ENCODE measurements around the gene ZNF138.
"Not testable (repeated sequence)": the region's sequence is repeated elsewhere in the genome, so short reads cannot be mapped to it uniquely, and the experiment has no call there.

ZNF138 gene

GRCh38 chr7:64794171-64794844 is at the start of gene ZNF138:
TSS of gene ZNF138 (plus strand) at chr7:64794428. CDS start at chr7:64794569, 141 bp downstream.
- peak; percentile 93 for DNase-seq

- no peak for DNase-seq
Observed at GRCh38 chr7:64744680-64745079, 49.5 kb upstream of the ZNF138 start.

- no peak for DNase-seq
Observed at GRCh38 chr7:64747802-64748201, 46.4 kb upstream of the ZNF138 start.

GRCh38 chr7:64753032-64753431 is 41.2 kb upstream of the ZNF138 start:
- no peak for DNase-seq

DNA sequence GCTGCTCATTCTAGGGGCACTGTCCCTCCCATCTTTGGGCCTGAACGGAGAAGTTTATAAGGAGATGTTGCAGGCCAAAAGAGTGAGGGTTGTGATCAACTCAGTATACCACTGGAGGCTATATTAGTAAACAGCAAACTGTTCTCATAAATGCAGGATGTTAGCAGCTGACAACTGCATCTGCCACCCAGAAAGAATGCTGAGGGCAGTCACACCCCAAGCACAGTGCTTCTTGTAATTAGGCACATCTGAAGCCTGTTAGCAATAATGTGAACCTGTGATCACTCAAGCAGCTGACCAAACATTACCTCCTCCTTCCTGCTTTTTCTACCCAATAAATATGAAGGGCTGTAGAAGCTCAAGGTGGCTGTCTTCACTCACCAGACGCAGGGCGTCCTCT is 38.4 kb upstream of the ZNF138 start:
- no peak for DNase-seq

- DNase-seq = no peak
Observed at GRCh38 chr7:64758151-64758550, 36.1 kb upstream of the ZNF138 start.

DNA sequence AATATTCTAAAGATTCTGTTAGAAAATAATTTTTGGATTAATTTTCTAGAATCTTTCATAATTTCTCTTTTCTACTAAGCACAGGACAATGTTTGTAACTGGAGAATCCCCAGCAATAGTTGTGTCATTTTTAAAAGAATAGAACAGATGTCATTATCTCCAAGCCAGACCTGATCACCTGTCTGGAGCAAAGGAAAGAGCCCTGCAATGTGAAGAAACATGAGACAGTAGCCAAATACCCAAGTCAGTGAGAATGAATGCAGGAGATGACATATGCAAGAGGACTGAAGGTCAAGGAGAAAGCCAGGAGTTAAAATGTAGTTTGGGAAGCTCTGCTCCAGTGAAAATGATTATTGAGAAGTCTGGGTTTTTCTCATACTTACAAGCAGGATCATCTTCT is 25.4 kb upstream of the ZNF138 start:
- no peak for DNase-seq

DNA sequence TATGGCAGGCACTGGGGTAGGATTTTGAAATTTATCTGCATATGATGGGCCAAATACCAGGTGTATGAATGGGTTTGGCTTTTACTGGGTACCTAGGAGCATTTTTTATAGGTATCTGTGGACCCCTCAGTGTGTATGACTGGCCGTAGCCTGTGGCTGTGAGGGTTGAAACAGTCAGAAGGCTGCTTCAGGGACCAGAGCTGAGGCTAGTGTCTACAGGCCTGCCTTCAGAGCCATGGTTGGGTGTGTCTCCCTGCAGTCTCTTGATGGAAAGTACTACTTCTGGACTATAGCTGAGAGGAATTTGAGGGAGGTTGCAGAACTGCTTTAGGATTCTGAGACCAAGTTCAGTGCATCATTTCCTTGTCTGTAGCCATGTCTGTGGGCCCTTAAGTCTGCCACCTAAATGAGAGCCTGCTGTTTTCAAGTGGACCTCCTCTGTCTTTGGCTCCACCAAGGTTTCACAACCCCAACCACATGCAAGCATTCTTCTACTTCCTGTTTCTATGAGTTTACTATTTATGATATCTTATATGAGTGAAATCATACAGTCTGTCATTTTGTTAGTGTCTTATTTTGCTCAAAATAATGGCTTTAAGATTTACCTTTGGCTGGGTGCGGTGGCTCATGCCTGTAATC is 19.9 kb upstream of the ZNF138 start:
- DNase-seq = no peak

DNA sequence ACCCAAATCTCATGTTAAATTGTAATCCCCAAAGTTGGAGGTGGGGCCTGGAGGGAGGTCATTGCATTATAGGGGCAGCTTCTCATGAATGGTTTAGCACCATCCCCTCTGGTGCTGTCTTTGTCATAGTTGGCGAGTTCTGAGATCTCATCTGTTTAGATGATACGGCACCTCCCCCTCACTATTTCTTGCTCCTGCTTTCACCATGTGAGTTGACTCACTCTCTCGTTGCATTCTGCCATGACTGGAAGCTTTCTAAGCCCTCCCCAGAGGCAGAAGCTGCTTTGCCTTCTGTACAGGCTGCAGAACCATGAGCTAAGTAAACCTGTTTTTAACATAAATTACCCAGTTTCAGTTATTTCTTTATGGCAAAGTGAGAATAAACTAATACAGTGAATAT is 18.9 kb upstream of the ZNF138 start:
- no peak for DNase-seq

DNA sequence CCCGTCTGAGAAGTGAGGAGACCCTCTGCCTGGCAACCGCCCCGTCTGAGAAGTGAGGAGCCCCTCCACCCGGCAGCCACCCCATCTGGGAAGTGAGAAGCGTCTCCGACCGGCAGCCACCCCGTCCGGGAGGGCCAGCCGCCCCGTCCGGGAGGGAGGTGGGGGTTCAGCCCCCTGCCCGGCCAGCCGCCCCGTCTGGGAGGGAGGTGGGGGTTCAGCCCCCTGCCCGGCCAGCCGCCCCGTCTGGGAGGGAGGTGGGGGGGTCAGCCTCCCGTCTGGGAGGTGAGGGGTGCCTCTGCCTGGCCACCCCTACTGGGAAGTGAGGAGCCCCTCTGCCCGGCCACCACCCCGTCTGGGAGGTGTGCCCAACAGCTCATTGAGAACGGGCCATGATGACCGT is 9.4 kb upstream of the ZNF138 start:
- not testable (repeated sequence) for DNase-seq

- no peak for DNase-seq
Observed at GRCh38 chr7:64787295-64787694, 6.9 kb upstream of the ZNF138 start.

DNA sequence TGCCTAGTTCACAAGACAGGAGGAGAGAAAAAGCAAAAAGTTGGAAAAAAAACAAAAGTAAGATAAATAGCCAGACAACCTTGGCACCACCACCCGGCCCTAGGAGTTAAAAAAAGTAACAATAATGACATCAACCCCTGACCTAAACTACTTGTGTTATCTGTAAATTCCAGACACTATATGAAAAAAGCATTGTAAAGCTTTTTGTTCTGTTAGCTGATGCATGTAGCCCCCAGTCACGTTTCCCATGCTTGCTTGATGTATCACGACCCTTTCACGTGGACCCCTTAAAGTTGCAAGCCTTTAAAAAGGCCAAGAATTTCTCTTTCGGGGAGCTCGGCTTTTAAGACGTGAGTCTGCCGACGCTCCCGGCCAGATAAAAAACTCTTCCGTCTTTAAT is 5.0 kb upstream of the ZNF138 start:
- DNase-seq = not testable (repeated sequence)

GRCh38 chr7:64793106-64793755 is 997 bp upstream of the ZNF138 start:
- no peak for DNase-seq

DNA sequence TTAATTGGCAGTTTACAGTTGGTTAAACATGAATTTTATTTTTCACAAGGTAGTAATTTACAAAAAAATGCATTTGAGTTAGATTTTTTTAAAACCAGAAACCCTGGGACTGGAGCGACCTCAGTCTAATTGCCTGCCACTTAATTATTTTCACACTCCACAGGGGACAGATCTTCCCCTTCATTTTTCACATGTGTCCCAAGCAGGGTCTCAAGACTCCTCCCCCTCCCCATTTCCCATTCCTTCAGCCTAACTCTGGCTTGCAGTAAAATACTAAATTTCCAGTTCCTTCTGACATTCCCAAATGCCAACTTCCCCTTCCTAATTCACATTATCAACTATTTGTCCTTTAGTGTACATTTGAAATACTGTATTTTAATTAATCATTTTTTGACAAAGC is 948 bp downstream of the ZNF138 start:
- no peak for DNase-seq

DNA sequence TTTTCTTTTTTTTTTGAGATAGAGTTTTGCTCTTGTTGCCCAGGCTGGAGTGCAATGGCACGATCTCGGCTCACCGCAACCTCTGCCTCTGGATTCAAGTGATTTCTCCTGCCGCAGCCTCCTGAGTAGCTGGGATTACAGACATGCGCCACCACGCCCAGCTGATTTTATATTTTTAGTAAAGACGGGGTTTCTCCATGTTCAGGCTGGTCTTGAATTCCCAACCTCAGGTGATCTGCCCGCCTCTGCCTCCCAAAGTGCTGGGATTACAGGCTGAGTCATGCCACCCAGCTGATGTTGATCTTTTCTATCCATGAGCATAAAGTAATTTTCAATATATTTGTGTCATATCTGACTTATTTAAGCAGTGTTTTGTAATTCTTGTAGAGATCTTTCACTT is 4.9 kb downstream of the ZNF138 start:
- DNase-seq = not testable (repeated sequence)

DNA sequence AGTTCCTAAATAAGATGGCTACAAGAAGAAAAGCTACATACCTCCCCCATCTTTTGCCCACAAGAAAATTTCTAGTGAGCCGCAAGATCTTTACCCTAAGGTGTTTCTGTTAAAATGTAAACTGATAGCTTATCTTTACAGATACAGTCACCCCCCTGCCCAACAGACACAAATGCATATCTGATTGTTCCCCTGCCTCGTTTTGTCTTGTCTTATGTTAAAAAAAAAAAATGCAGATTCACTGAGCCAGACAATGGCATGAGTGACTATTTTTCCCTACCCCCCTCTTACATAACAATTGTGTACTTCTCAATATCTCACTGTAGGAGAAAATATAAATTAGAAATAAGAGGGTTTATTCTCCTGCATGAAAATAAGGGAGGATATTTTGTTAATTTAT is 8.5 kb downstream of the ZNF138 start:
- no peak for DNase-seq

- DNase-seq = no peak
Observed at GRCh38 chr7:64807731-64808365, 13.6 kb downstream of the ZNF138 start.

- no peak for DNase-seq
Observed at GRCh38 chr7:64811767-64812166, 17.5 kb downstream of the ZNF138 start.

DNA sequence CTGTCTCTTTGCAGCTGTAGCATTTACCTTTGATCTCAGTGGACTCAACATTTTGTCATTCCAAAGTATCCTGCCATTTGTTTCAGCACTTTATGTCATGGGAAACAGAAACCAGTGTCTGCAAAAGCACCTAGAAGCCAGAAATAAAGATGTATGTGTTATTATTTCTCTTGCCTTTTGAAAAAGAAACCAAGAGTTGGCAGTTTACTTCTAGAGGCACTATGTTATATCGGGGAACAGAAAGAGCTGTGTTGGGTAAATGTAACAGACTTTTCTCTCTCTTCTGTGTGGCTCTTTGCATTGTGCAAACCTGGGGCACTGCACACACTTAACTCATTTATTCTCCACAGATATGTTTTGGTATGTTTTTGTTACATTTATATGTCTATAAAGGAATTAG is 36.7 kb downstream of the ZNF138 start:
- DNase-seq = no peak

DNA sequence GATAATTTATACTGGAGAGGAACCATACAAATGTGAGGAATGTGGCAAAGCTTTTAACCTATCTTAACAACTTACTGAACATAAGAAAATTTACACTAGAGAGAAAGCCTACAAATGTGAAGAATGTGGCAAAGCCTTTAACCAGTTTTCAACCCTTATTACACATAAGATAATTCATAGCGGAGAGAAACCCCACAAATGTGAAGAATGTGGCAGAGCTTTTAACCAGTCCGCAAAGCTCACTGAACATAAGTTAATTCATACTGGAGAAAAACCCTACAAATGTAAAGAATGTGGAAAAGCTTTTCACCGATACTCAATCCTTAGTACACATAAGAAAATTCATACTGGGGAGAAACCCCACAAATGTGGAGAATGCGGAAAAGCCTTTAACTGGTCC is 37.9 kb downstream of the ZNF138 start:
- no peak for DNase-seq

- no peak for DNase-seq
Observed at GRCh38 chr7:64834989-64835388, 40.8 kb downstream of the ZNF138 start.

DNA sequence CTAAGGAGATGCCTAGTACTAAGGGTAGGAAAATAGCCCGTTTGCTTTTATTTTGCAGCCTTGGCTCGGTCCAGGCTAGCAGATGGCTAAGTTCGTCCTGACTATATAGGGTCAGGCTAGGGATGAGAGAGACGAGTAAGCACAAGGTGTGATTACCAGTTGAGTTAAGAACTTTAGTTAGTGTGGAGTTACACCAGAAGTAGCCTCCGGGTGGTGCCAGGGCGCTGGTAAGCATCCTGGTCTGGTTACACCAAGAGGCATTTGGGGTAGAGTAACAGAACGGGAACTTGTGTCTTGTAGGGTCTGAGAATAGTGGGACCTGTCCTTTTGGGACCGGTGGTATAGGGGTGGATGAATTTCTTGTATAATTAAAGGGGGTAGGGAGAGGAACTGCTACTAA is 41.6 kb downstream of the ZNF138 start:
- not testable (repeated sequence) for DNase-seq

GRCh38 chr7:64838051-64838450 is 43.8 kb downstream of the ZNF138 start:
- not testable (repeated sequence) for DNase-seq

DNA sequence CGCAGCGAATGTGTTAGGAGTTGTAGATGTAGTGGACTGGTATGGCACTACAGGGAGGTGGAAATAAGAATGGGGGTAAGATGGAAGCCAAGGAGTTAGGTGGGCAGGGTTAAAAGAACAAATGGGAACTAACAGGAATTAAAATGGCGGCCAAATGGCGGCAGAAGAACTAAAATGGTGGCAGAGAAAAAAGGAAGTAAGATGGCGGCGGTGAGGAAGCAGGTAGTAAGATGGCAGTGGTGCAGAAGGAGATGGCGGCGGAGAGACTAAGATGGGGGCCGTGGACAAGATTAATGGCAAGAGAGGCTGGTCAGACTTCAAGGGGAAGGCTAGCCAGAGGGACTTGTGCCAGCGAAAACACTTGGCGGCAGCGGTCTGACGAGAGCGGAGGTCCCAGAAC is 44.5 kb downstream of the ZNF138 start:
- no peak for DNase-seq

Data from amniotic stem cell (primary cell).